Trophoblast cell (in vitro differentiated cells and primary cell): ENCODE measurements around the gene ACOX3.

Source experiments
- DNase-seq, 2 donors: peaks; one replicate each; pipeline ENCODE4 v3.0.0-alpha.2; 2016
- H2AFZ ChIP-seq: 2 replicates; pipeline ENCODE4 v1.6.1; 2013; ENCODE audit warnings: low read length, moderate library complexity, mild to moderate bottlenecking; ENCODE audit not compliant: insufficient read depth, poor library complexity
- H2AK5ac ChIP-seq: 2 replicates; pipeline ENCODE4 v1.6.1; 2013; ENCODE audit warnings: mild to moderate bottlenecking, low read length
- H2BK120ac ChIP-seq: 2 replicates; pipeline ENCODE4 v1.6.1; 2013; ENCODE audit warnings: low read length, mild to moderate bottlenecking, moderate library complexity; ENCODE audit not compliant: insufficient read depth, poor library complexity
- H2BK12ac ChIP-seq: 2 replicates; pipeline ENCODE4 v1.6.1; 2013; ENCODE audit warnings: mild to moderate bottlenecking, low read length, moderate library complexity
- H2BK5ac ChIP-seq: 2 replicates; pipeline ENCODE4 v1.6.1; 2013; ENCODE audit warnings: low read length, low read depth, moderate library complexity, mild to moderate bottlenecking; ENCODE audit not compliant: poor library complexity
- H3K14ac ChIP-seq: 2 replicates; pipeline ENCODE4 v1.6.1; 2013; ENCODE audit warnings: mild to moderate bottlenecking, low read length
- H3K18ac ChIP-seq: 2 replicates; pipeline ENCODE4 v1.6.1; 2013; ENCODE audit warnings: mild to moderate bottlenecking, low read length
- H3K23ac ChIP-seq: 2 replicates; pipeline ENCODE4 v1.6.1; 2013; ENCODE audit warnings: low read length
- H3K27ac ChIP-seq: 2 replicates; pipeline ENCODE4 v1.5.1; 2013; ENCODE audit warnings: low read depth, mild to moderate bottlenecking, inconsistent platforms, low read length, moderate library complexity
- H3K27me3 ChIP-seq: 2 replicates; pipeline ENCODE4 v1.6.1; 2013; ENCODE audit warnings: inconsistent platforms, mild to moderate bottlenecking, low read length, moderate library complexity; ENCODE audit not compliant: insufficient read depth
- H3K36me3 ChIP-seq, 2 experiments: 1 replicate in 1 of 2; 2 replicates in 1 of 2; pipeline ENCODE4 v1.6.1; 2013; ENCODE audit warnings: low read length in 2 of 2, mild to moderate bottlenecking in 2 of 2, moderate library complexity in 1 of 2; ENCODE audit not compliant: insufficient read depth in 2 of 2, control insufficient read depth in 1 of 2
- H3K4ac ChIP-seq: 2 replicates; pipeline ENCODE4 v1.6.1; 2013; ENCODE audit warnings: low read depth, mild to moderate bottlenecking, low read length, moderate library complexity
- H3K4me1 ChIP-seq, 2 experiments: 1 replicate in 1 of 2; 2 replicates in 1 of 2; pipeline ENCODE4 v1.6.1; 2013; ENCODE audit warnings: low read length in 2 of 2, mild to moderate bottlenecking in 2 of 2, moderate library complexity in 1 of 2; ENCODE audit not compliant: insufficient read depth in 2 of 2, control insufficient read depth in 1 of 2
- H3K4me2 ChIP-seq: 2 replicates; pipeline ENCODE4 v1.6.1; 2013; ENCODE audit warnings: inconsistent platforms, mild to moderate bottlenecking, low read length, moderate library complexity
- H3K4me3 ChIP-seq: 2 replicates; pipeline ENCODE4 v1.5.1; 2013; ENCODE audit warnings: mild to moderate bottlenecking, low read depth, low read length, inconsistent platforms
- H3K79me1 ChIP-seq: one replicate; pipeline ENCODE4 v1.6.1; 2013; ENCODE audit warnings: low read length
- H3K79me2 ChIP-seq: 2 replicates; pipeline ENCODE4 v1.6.1; 2013; ENCODE audit warnings: low read length, mild to moderate bottlenecking; ENCODE audit not compliant: control insufficient read depth, insufficient read depth, poor library complexity
- H3K9ac ChIP-seq: 2 replicates; pipeline ENCODE4 v1.6.1; 2013; ENCODE audit warnings: mild to moderate bottlenecking, low read length
- H3K9me3 ChIP-seq: 2 replicates; pipeline ENCODE4 v1.6.1; 2013; ENCODE audit warnings: low read depth, mild to moderate bottlenecking, control low read depth, inconsistent platforms, low read length; ENCODE audit not compliant: insufficient read depth
- H4K12ac ChIP-seq: 2 replicates; pipeline ENCODE4 v1.6.1; 2013; ENCODE audit warnings: low read depth, mild to moderate bottlenecking, low read length, moderate library complexity
- H4K8ac ChIP-seq: 2 replicates; pipeline ENCODE4 v1.6.1; 2013; ENCODE audit warnings: low read depth, mild to moderate bottlenecking, low read length, moderate library complexity
- H4K91ac ChIP-seq: one replicate; pipeline ENCODE4 v1.6.1; 2013; ENCODE audit warnings: low read depth, mild to moderate bottlenecking, low read length, moderate library complexity
- WGBS: extraction: QIAGEN DNeasy Blood & Tissue Kit; methylation state at CpG from one replicate; pipeline ENCODE4 v1.1.7; 2013; ENCODE audit warnings: missing lambda C conversion rate; ENCODE audit not compliant: insufficient read length, insufficient coverage; ENCODE audit errors: extremely low coverage; 5-methylcytosine and 5-hydroxymethylcytosine counted together

ACOX3 gene

DNA sequence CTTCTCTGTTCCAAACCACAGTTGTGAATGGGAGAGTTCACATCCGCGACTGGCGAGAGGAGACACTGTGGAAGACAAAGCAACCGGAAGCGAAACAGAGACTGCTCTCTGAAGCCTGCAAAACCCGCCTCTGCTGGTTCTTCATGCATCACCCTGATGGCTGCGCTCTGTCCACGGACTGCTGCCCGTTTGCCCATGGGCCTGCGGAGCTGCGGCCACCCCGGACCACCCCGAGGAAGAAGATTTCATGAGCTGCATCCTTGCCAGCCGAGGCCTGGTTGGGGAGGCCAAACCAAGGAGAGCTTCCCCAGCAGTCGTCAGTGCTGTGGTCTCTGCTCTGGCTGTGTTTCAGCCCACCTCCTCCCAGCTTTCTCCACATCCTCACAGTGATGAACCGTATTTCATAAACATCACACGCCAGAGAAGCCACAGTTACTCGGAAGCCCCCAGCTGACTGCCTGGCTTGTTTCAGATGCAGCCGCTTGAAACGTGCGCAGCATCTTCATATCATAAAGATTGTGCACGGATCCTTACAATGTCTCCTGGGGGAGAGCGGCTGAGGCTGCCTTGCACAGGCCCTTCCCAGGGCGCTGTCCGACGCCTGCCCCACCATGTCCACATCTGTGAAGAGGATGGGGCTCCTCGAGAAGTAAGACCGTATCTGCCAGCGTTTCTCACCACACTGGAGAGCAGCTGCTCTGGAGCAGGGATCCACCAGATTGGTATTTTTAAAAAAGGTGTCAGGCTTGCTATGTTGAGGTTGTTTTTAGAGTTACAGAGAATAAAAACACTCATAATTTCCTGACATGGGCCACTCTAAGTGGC lies 35.4 kb upstream of the ACOX3 start:
- DNase-seq: no peak

DNA sequence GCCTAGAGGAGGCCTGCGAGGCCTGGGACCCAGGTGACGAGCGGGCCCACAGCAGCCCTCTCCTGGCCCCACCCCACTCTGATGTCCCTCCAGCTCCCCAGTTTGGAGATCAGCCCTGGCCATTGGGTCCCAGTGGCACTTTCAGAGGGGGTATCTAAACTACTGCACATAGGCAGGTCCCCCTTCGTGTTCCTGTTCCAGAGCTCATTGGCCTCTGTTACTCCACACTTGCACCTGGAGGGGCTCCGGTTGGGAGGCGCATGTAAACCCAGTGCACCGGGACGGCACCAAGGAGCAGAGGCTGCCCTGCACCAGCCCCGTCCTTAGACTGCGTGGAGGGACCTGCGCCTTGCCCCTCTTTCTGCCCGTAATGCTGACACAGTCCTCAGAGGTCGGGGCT lies 34.3 kb upstream of the ACOX3 start:
- WGBS: no CpG with 5 or more reads among the region's 13 CpGs
- no peak overlapping the region for H3K4me3 ChIP-seq
- no peak overlapping the region for H3K9ac ChIP-seq
- H3K79me2 ChIP-seq: peaks cover 11% of the 10 kb centered on the region
- peak overlapping the region; percentile 25 for H2BK12ac ChIP-seq
- H3K79me1 ChIP-seq: peaks cover 29% of the 10 kb centered on the region
- H3K18ac ChIP-seq: no peak overlapping the region
- no peak overlapping the region for H2AK5ac ChIP-seq
- H4K12ac ChIP-seq: no peak overlapping the region
- H3K14ac ChIP-seq: peak overlapping the region; percentile 10
- no peak overlapping the region for H2BK120ac ChIP-seq
- H2AFZ ChIP-seq: no peak overlapping the region
- no peaks in the 10 kb centered on the region for H3K27me3 ChIP-seq
- peaks cover 35 to 37% of the 10 kb centered on the region in 2 experiments for H3K36me3 ChIP-seq
- H4K8ac ChIP-seq: no peak overlapping the region
- H2BK5ac ChIP-seq: no peak overlapping the region
- no peak for DNase-seq
- H4K91ac ChIP-seq: peak overlapping the region; percentile 36
- no peaks in the 10 kb centered on the region for H3K9me3 ChIP-seq
- no peak overlapping the region for H3K4ac ChIP-seq
- H3K4me2 ChIP-seq: no peak overlapping the region
- H3K23ac ChIP-seq: no peak overlapping the region
- H3K27ac ChIP-seq: no peak overlapping the region
- H3K4me1 ChIP-seq: peaks cover 20 to 22% of the 10 kb centered on the region in 2 experiments

More for the DNA sequence above, 35.4 kb upstream of the ACOX3 start:
- Histone ChIP-seq H3K79me2 (peaks cover 11% of the 10 kb centered on the region), H3K36me3 (peaks cover 32 to 33% of the 10 kb centered on the region in 2 experiments), H3K27me3 (no peaks in the 10 kb centered on the region), H3K4ac (no peak overlapping the region), H3K9me3 (no peaks in the 10 kb centered on the region), H2AK5ac (no peak overlapping the region), H2AFZ (no peak overlapping the region), H2BK120ac (no peak overlapping the region), H3K27ac (no peak overlapping the region), H4K91ac (no peak overlapping the region), H2BK12ac (no peak overlapping the region), H3K14ac (no peak overlapping the region), H3K4me3 (no peak overlapping the region), H4K8ac (no peak overlapping the region), H3K4me1 (peaks cover 20 to 22% of the 10 kb centered on the region in 2 experiments), H3K9ac (no peak overlapping the region), H3K4me2 (no peak overlapping the region), H2BK5ac (no peak overlapping the region), H4K12ac (no peak overlapping the region), H3K23ac (no peak overlapping the region), H3K18ac (no peak overlapping the region), H3K79me1 (peaks cover 27% of the 10 kb centered on the region)
- WGBS: no CpG with 5 or more reads among the region's 29 CpGs

DNA sequence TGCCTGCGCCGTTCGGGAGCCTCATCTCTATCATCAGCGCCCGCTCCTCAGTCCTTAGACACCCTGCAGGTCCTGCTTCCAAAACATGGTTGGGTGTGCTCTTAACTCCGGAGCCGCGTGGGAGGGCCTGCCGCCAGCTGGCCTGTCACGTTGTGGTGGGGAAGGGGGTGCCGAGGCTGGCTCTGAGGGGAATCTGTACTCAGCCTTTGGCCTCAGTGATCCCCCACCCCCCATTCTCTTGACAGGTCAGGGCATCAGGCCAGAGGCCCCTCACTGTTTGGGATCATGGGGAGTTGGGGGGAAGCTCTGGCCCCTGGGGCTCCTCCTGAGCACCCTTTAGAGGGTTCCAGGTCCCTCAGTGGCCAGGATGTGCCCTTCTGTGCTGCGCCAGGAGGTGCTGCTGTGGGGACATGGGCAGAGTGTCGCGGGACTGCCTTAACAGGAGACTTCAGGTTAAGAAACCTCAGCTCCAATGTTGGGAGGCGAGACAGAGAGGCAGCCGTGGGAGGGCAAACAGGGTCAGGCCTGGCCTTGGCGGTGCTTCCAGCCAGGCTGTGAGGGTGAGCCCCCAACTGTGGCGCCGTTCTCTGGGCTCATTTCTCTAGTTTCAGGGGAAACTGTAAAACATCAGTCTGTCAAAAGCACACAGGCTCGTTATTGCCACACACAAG lies 33.5 kb upstream of the ACOX3 start:
- Histone ChIP-seq H3K14ac (peak overlapping the region; percentile 7), H3K23ac (no peak overlapping the region), H4K8ac (no peak overlapping the region), H3K79me1 (peaks cover 36% of the 10 kb centered on the region), H3K4ac (no peak overlapping the region), H3K18ac (peak overlapping the region; percentile 5), H2AK5ac (peak overlapping the region; percentile 12), H3K9me3 (no peaks in the 10 kb centered on the region), H3K4me1 (peaks cover 19 to 22% of the 10 kb centered on the region in 2 experiments), H2BK5ac (peak overlapping the region; percentile 56), H2AFZ (no peak overlapping the region), H2BK120ac (peak overlapping the region; percentile 59), H3K4me3 (no peak overlapping the region), H4K12ac (no peak overlapping the region), H3K9ac (no peak overlapping the region), H3K27ac (no peak overlapping the region), H2BK12ac (peak overlapping the region; percentile 7), H3K27me3 (no peaks in the 10 kb centered on the region), H3K36me3 (peaks cover 43 to 45% of the 10 kb centered on the region in 2 experiments), H4K91ac (peak overlapping the region; percentile 36), H3K4me2 (no peak overlapping the region), H3K79me2 (peaks cover 11% of the 10 kb centered on the region)
- WGBS: no CpG with 5 or more reads among the region's 20 CpGs
- DNase-seq: peak; percentile 39 to 49

DNA sequence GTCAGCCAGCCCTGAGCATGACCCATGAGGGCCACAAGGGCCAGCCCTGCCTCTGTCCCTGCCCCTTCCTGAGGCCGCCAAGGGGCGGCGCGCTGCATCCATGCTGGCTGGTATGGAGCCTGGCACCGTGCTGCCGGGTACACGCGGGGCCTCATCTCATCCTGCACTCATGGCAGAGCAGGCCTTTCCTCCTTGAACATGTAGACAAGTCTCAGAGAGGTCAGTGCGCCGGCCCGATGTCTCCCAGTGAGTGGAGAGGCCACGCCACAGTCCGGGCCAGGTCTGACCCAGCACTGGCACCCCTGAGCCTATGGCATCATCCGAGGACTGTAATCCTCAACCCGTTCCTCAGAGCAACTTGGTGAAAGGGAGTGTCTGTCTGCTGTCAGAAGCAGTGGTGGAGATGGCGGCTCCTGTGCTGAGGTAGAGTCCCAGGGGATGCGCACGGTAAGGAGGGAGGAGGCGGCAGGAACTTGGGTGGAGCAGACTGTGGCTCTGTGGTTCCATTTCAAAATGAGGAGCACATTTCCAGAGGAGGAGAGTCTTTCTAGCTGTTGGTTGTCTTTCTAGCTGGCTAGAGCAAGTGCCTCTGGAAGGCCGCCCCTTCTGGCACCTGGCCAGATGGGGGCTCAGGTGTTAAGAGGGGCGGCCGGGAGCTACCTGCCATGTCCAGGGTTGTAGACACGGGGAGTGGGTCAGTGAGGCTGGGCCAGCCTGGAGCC lies 32.8 kb upstream of the ACOX3 start:
- H4K12ac ChIP-seq: no peak overlapping the region
- H3K79me1 ChIP-seq: peaks cover 36% of the 10 kb centered on the region
- peak overlapping the region; percentile 56 for H2BK5ac ChIP-seq
- no CpG with 5 or more reads among the region's 23 CpGs for WGBS
- H3K79me2 ChIP-seq: peaks cover 11% of the 10 kb centered on the region
- no peak overlapping the region for H3K4me3 ChIP-seq
- H2AFZ ChIP-seq: no peak overlapping the region
- peak overlapping the region; percentile 12 for H2AK5ac ChIP-seq
- H3K4me1 ChIP-seq: peaks cover 18 to 23% of the 10 kb centered on the region in 2 experiments
- H3K9me3 ChIP-seq: no peaks in the 10 kb centered on the region
- no peak overlapping the region for H3K23ac ChIP-seq
- H3K27ac ChIP-seq: peak overlapping the region; percentile 77
- H3K36me3 ChIP-seq: peaks cover 44 to 45% of the 10 kb centered on the region in 2 experiments
- no peak overlapping the region for H3K4me2 ChIP-seq
- no peak overlapping the region for H3K9ac ChIP-seq
- H4K91ac ChIP-seq: peak overlapping the region; percentile 36
- peak overlapping the region; percentile 59 for H2BK120ac ChIP-seq
- H3K27me3 ChIP-seq: no peaks in the 10 kb centered on the region
- peak overlapping the region; percentile 7 for H2BK12ac ChIP-seq
- H3K14ac ChIP-seq: peak overlapping the region; percentile 13
- H3K4ac ChIP-seq: peak overlapping the region; percentile 18
- no peak for DNase-seq
- H4K8ac ChIP-seq: peak overlapping the region; percentile 18
- H3K18ac ChIP-seq: peak overlapping the region; percentile 3
